ENCODE data around the gene ZNF74.
"Not testable (repeated sequence)": the region's sequence is repeated elsewhere in the genome, so short reads cannot be mapped to it uniquely, and the experiment has no call there.

The ZNF74 gene

DNA sequence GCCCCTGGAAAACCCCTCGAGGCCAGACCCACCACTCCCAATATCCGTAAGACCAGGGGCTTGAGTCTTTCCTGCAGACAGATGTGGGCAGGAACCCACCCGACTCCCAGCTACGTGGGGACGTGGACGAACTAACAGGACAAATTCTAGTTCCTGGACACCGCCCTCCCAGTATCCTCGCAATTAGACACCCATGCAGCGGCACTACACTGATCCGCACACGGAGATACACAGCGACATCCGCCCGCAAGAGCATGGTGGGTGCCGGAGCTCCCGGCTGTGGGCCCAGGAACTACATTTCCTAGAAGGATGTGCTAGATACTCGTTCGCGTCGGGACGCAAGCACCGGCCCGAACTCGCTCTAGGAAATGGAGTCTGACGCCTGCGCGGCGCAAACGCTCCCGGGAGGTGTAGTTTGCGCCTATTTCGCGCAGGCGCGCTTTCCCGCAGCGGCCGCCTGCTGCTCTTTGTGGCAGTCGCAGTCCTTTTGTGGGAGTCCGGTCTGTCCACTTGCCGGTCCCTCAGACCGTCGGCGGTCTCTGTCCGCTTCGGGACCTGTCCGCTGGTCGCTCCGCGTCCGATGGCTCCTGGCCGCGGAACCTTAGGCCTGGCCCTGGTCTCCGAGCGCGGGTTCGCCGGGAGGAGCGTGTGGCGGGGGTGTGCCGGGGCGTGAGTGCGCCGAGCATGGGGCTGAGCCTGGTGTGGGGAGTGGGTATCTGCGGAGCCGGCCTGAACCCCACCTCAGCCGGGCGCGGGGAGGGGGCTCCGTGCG lies at the start of gene ZNF74:
ZNF74 (plus strand) TSS at position 447 of the 772 bp plus-strand sequence. CDS start 478 bp downstream, outside the sequence.
- H3K27ac ChIP-seq (ENCODE audit: low read depth, low read length) = peak within 1 kb of the TSS; percentile 60

GRCh38 chr22:20346553-20346952 lies 47.4 kb upstream of the ZNF74 start:
- H3K9ac ChIP-seq (ENCODE audit: low read length in 5 of 5); H3K4me1 ChIP-seq (ENCODE audit: control insufficient read depth in 5 of 5, insufficient read depth in 5 of 5, low read length in 5 of 5); H3K9me3 ChIP-seq (ENCODE audit: control insufficient read depth in 5 of 5, low read length in 5 of 5); H3K36me3 ChIP-seq (ENCODE audit: control insufficient read depth in 5 of 5, insufficient read depth in 5 of 5, low read length in 5 of 5); H3K27me3 ChIP-seq (ENCODE audit: control insufficient read depth in 5 of 5, insufficient read depth in 4 of 5, low read length in 5 of 5); H3K27ac ChIP-seq (ENCODE audit: low read depth, low read length); H3K4me3 ChIP-seq (ENCODE audit: low read depth in 1 of 5, low read length in 5 of 5): not testable (repeated sequence)

More for the DNA sequence above, at the start of gene ZNF74:
- Histone ChIP-seq H3K9ac (ENCODE audit: low read length in 5 of 5) (peak within 1 kb of the TSS; percentile 28 to 91 (median 87)), H3K9me3 (ENCODE audit: control insufficient read depth in 5 of 5, low read length in 5 of 5) (no peaks in the 10 kb centered on the region), H3K27me3 (ENCODE audit: control insufficient read depth in 5 of 5, insufficient read depth in 4 of 5, low read length in 5 of 5) (no peaks in the 10 kb centered on the region), H3K36me3 (ENCODE audit: control insufficient read depth in 5 of 5, insufficient read depth in 5 of 5, low read length in 5 of 5) (no peaks in the 10 kb centered on the region), H3K4me1 (ENCODE audit: control insufficient read depth in 5 of 5, insufficient read depth in 5 of 5, low read length in 5 of 5) (peaks cover 2 to 32% (median 28%) of the 10 kb centered on the region in 5 donors), H3K4me3 (ENCODE audit: low read depth in 1 of 5, low read length in 5 of 5) (peak within 1 kb of the TSS; percentile 80 to 88 (median 82))

DNA sequence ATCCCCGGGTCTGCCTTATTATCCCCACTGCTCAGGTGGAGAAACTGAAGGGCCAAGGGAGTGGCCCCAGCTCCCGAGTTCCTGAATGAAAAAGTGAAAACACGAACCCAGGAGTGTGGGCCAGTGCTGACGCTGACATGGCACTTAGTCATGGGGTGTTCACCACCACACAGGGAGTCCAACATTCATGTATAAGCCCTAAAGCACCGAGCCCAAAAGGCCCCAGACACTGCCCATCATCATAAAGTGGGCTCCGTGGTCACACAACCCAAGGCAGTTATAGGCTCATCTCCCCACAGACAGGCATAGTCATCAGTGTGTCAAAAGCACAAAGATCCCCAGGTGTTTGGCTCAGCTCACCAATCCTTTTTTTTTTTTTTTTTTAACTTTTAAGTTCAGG lies 41.4 kb upstream of the ZNF74 start:
- not testable (repeated sequence) for H3K27ac ChIP-seq (ENCODE audit: low read depth, low read length); H3K9me3 ChIP-seq (ENCODE audit: control insufficient read depth in 5 of 5, low read length in 5 of 5); H3K4me1 ChIP-seq (ENCODE audit: control insufficient read depth in 5 of 5, insufficient read depth in 5 of 5, low read length in 5 of 5); H3K36me3 ChIP-seq (ENCODE audit: control insufficient read depth in 5 of 5, insufficient read depth in 5 of 5, low read length in 5 of 5); H3K9ac ChIP-seq (ENCODE audit: low read length in 5 of 5); H3K4me3 ChIP-seq (ENCODE audit: low read depth in 1 of 5, low read length in 5 of 5); H3K27me3 ChIP-seq (ENCODE audit: control insufficient read depth in 5 of 5, insufficient read depth in 4 of 5, low read length in 5 of 5)

DNA sequence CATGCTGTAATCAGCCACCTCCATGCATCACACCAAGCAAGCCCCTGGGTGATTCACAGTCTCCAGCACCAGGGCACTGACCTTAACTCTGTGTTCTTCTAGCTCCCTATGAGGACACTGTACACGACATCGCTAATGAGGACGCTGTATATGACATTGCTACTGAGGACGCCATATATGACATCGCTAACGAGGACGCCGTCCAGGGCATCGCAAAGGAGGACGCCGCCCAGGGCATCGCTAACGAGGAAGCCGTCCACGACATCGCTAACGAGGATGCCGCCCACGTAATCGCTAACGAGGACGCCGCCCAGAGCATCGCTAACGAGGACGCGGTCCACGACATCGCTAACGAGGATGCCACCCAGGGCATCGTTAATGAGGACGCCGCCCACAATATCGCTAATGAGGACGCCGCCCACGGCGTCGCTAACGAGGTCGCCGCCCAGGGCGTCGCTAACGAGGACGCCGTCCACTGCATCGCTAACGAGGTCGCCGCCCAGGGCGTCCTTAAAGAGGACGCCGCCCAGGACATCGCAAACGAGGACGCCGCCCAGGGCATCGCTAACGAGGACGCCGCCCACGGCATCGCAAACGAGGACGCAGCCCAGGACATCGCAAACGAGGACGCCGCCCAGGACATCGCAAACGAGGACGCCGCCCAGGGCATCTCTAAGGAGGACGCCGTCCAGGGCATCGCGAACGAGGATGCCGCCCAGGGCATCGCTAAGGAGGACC lies 39.5 kb upstream of the ZNF74 start:
- no peaks in the 10 kb centered on the region for H3K4me1 ChIP-seq (ENCODE audit: control insufficient read depth in 5 of 5, insufficient read depth in 5 of 5, low read length in 5 of 5)
- no peak overlapping the region for H3K9ac ChIP-seq (ENCODE audit: low read length in 5 of 5)
- H3K36me3 ChIP-seq (ENCODE audit: control insufficient read depth in 5 of 5, insufficient read depth in 5 of 5, low read length in 5 of 5) = no peaks in the 10 kb centered on the region
- H3K27ac ChIP-seq (ENCODE audit: low read depth, low read length) = no peak overlapping the region
- no peak overlapping the region for H3K4me3 ChIP-seq (ENCODE audit: low read depth in 1 of 5, low read length in 5 of 5)
- H3K27me3 ChIP-seq (ENCODE audit: control insufficient read depth in 5 of 5, insufficient read depth in 4 of 5, low read length in 5 of 5) = no peaks in the 10 kb centered on the region
- no peaks in the 10 kb centered on the region for H3K9me3 ChIP-seq (ENCODE audit: control insufficient read depth in 5 of 5, low read length in 5 of 5)

DNA sequence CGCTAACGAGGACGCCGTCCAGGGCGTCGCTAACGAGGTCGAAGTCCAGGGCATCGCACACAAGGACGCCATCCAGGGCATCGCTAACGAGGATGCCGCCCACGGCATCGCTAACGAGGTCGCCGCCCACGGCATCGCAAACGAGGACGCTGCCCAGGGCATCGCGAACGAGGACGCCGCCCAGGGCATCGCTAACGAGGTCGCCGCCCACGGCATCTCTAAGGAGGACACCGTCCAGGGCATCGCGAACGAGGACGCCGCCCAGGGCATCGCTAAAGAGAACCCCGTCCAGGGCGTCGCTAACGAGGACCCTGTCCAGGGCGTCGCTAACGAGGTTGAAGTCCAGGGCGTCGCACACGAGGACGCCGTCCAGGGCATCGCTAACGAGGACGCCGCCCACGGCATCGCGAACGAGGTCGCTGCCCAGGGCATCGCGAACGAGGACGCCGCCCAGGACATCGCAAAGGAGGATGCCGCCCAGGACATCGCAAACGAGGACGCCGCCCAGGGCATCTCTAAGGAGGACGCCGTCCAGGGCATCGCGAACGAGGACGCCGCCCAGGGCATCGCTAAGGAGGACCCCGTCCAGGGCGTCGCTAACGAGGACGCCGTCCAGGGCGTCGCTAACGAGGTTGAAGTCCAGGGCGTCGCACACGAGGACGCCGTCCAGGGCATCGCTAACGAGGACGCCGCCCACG lies 37.9 kb upstream of the ZNF74 start:
- H3K4me1 ChIP-seq (ENCODE audit: control insufficient read depth in 5 of 5, insufficient read depth in 5 of 5, low read length in 5 of 5) = not testable (repeated sequence)

GRCh38 chr22:20356906-20357305 lies 37.0 kb upstream of the ZNF74 start:
- not testable (repeated sequence) for H3K9ac ChIP-seq (ENCODE audit: low read length in 5 of 5); H3K4me1 ChIP-seq (ENCODE audit: control insufficient read depth in 5 of 5, insufficient read depth in 5 of 5, low read length in 5 of 5); H3K27me3 ChIP-seq (ENCODE audit: control insufficient read depth in 5 of 5, insufficient read depth in 4 of 5, low read length in 5 of 5); H3K9me3 ChIP-seq (ENCODE audit: control insufficient read depth in 5 of 5, low read length in 5 of 5); H3K4me3 ChIP-seq (ENCODE audit: low read depth in 1 of 5, low read length in 5 of 5); H3K27ac ChIP-seq (ENCODE audit: low read depth, low read length); H3K36me3 ChIP-seq (ENCODE audit: control insufficient read depth in 5 of 5, insufficient read depth in 5 of 5, low read length in 5 of 5)

More for the DNA sequence above, 37.9 kb upstream of the ZNF74 start:
- H3K9me3 ChIP-seq (ENCODE audit: control insufficient read depth in 5 of 5, low read length in 5 of 5); H3K27me3 ChIP-seq (ENCODE audit: control insufficient read depth in 5 of 5, insufficient read depth in 4 of 5, low read length in 5 of 5); H3K36me3 ChIP-seq (ENCODE audit: control insufficient read depth in 5 of 5, insufficient read depth in 5 of 5, low read length in 5 of 5); H3K9ac ChIP-seq (ENCODE audit: low read length in 5 of 5); H3K4me3 ChIP-seq (ENCODE audit: low read depth in 1 of 5, low read length in 5 of 5); H3K27ac ChIP-seq (ENCODE audit: low read depth, low read length): not testable (repeated sequence)

- H3K36me3 ChIP-seq (ENCODE audit: control insufficient read depth in 5 of 5, insufficient read depth in 5 of 5, low read length in 5 of 5); H3K4me1 ChIP-seq (ENCODE audit: control insufficient read depth in 5 of 5, insufficient read depth in 5 of 5, low read length in 5 of 5); H3K27ac ChIP-seq (ENCODE audit: low read depth, low read length); H3K9me3 ChIP-seq (ENCODE audit: control insufficient read depth in 5 of 5, low read length in 5 of 5); H3K9ac ChIP-seq (ENCODE audit: low read length in 5 of 5); H3K27me3 ChIP-seq (ENCODE audit: control insufficient read depth in 5 of 5, insufficient read depth in 4 of 5, low read length in 5 of 5); H3K4me3 ChIP-seq (ENCODE audit: low read depth in 1 of 5, low read length in 5 of 5): not testable (repeated sequence)
Measured at GRCh38 chr22:20357967-20358366, 36.0 kb upstream of the ZNF74 start.

- not testable (repeated sequence) for H3K9me3 ChIP-seq (ENCODE audit: control insufficient read depth in 5 of 5, low read length in 5 of 5); H3K36me3 ChIP-seq (ENCODE audit: control insufficient read depth in 5 of 5, insufficient read depth in 5 of 5, low read length in 5 of 5); H3K4me3 ChIP-seq (ENCODE audit: low read depth in 1 of 5, low read length in 5 of 5); H3K27me3 ChIP-seq (ENCODE audit: control insufficient read depth in 5 of 5, insufficient read depth in 4 of 5, low read length in 5 of 5); H3K4me1 ChIP-seq (ENCODE audit: control insufficient read depth in 5 of 5, insufficient read depth in 5 of 5, low read length in 5 of 5); H3K9ac ChIP-seq (ENCODE audit: low read length in 5 of 5); H3K27ac ChIP-seq (ENCODE audit: low read depth, low read length)
Measured at GRCh38 chr22:20358503-20359239, 35.3 kb upstream of the ZNF74 start.

DNA sequence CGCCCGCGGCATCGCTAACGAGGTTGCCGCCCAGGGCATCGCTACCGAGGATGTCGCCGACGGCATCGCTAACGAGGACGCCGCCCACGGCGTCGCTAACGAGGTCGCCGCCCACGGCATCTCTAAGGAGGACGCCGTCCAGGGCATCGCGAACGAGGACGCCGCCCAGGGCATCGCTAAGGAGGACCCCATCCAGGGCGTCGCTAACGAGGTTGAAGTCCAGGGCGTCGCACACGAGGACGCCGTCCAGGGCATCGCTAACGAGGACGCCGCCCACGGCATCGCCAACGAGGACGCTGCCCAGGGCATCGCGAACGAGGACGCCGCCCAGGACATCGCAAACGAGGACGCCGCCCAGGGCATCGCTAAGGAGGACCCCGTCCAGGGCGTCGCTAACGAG lies 33.7 kb upstream of the ZNF74 start:
- H3K27ac ChIP-seq (ENCODE audit: low read depth, low read length); H3K4me1 ChIP-seq (ENCODE audit: control insufficient read depth in 5 of 5, insufficient read depth in 5 of 5, low read length in 5 of 5); H3K9me3 ChIP-seq (ENCODE audit: control insufficient read depth in 5 of 5, low read length in 5 of 5); H3K27me3 ChIP-seq (ENCODE audit: control insufficient read depth in 5 of 5, insufficient read depth in 4 of 5, low read length in 5 of 5); H3K36me3 ChIP-seq (ENCODE audit: control insufficient read depth in 5 of 5, insufficient read depth in 5 of 5, low read length in 5 of 5); H3K4me3 ChIP-seq (ENCODE audit: low read depth in 1 of 5, low read length in 5 of 5); H3K9ac ChIP-seq (ENCODE audit: low read length in 5 of 5): not testable (repeated sequence)

Data from subcutaneous abdominal adipose tissue (tissue), 5 donors.